Omental fat pad (tissue), 4 donors: ENCODE measurements around the gene CAMK2D. TPM values are rescaled to one million over a fixed set of nuclear protein-coding genes. Genes with fewer than 3 reads are reported as not detected.

Experiments used
- ATAC-seq: fragments of 150-250 bp; one replicate; pipeline ENCODE4 v1.9.1; 2016; ENCODE audit warnings: mild to moderate bottlenecking, moderate library complexity; ENCODE audit not compliant: low FRiP score
- DNase-seq: peaks from one replicate; pipeline ENCODE4 v3.0.0-alpha.2; 2019; ENCODE audit warnings: low spot score
- total RNA-seq, 4 donors: library from RNA; depleted of rRNA; stranded (reverse); fragments of >200 nt; gene quantifications; one replicate each; pipeline ENCODE4 v1.1.0, GENCODE V29; 2016
- TF ChIP-seq, protein P1 (sequence below), 3 donors: fragments of 450-650 bp; IDR thresholded peaks; one replicate each; pipeline ENCODE4 v1.5.1; 2016 to 2017; ENCODE audit warnings: antibody characterized with exemption in 3 of 3, mild to moderate bottlenecking in 3 of 3, moderate library complexity in 2 of 3

The CAMK2D gene
- total RNA-seq, 4 donors from 2014 or later, result 78.7 to 86.1 (median 83.2) TPM

DNA sequence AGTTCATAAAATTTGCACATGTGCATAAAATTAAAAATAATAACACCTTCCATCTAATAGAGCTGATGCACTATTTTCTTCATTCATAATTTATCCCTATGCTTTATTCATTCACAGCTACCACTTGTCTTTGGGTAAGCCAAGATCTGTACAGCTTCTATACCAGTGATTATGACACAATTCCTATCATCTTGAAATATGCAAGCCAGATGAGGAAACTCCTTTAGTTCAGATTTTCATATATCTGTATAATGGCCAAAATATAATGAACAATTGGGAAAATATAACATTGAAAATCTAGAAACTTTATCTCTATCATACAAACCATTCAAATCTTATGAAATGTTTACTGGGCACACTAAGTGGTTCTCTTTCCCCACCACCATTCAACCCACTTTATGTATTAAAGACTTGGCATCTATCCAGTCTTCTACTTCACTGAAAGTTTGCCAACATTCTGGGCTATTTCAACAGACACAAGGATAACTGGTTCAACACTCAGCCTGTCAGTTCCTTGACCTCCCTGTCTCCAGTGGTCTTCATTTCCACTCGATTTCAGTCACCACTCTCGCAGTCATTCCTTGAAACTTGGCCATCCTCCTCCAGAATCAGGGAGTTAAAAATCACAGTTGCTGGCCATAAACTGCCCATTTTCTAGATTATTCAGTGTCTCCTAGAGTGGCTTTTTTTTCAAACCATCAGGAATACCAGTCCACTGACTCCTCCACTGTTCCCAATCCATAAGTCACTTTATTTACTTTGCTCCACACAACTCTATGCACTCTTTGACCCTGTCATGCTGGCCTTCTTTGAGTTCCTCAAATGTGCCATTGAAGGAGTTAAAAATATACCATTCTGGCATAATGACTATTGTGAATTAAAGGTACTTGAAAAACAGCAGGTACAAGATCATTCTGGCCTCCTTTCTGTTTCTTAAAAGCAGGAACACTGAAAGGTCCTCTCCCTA lies 85.5 kb downstream of the CAMK2D start:
- ATAC-seq (peak; percentile 20), DNase-seq (no peak)
- TF ChIP-seq, protein P1, sequence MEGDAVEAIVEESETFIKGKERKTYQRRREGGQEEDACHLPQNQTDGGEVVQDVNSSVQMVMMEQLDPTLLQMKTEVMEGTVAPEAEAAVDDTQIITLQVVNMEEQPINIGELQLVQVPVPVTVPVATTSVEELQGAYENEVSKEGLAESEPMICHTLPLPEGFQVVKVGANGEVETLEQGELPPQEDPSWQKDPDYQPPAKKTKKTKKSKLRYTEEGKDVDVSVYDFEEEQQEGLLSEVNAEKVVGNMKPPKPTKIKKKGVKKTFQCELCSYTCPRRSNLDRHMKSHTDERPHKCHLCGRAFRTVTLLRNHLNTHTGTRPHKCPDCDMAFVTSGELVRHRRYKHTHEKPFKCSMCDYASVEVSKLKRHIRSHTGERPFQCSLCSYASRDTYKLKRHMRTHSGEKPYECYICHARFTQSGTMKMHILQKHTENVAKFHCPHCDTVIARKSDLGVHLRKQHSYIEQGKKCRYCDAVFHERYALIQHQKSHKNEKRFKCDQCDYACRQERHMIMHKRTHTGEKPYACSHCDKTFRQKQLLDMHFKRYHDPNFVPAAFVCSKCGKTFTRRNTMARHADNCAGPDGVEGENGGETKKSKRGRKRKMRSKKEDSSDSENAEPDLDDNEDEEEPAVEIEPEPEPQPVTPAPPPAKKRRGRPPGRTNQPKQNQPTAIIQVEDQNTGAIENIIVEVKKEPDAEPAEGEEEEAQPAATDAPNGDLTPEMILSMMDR (IDR thresholded peaks at IDR 0.05), result no peak

DNA sequence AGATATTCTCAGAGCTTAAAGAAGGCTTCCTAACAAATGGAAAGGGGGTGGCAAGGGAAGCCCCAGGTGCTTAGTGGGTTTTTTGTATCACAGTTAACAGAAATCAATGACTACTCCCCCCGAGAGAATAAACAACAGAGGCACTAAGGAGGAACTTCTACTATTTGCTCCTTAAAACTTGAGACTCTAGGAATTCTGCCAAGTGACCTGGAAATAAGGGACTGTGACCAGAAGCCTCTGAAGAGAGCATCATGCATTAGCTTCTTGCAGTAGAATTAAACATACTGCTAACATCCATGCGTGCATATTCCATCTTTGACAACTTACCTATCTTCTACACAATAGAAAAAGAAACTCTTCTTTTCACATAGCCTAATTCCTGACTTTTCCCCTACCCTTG lies 86.8 kb downstream of the CAMK2D start:
- ATAC-seq (no peak), DNase-seq (no peak)
- TF ChIP-seq, protein P1 (IDR thresholded peaks at IDR 0.05), result no peak

DNA sequence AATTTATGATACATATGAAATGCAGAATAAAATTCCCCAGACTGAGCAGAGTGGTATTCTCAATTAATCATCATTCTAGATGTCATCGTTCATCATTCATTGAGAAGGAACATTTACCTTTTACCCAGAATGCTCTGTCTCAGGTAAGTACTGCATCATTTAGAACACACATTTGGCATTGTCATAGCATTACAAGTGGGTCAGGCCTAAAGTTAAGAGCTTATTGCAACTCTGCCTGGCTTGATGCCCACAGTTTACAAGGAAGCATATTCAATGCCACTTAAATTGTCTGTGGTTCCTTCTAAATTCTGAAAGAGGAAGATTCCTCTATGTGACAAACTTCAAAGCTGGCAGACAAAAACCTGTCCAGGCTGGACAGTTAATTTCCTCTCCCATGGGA lies 87.3 kb downstream of the CAMK2D start:
- TF ChIP-seq, protein P1 (IDR thresholded peaks at IDR 0.05), result no peak
- no peak for ATAC-seq
- no peak for DNase-seq

DNA sequence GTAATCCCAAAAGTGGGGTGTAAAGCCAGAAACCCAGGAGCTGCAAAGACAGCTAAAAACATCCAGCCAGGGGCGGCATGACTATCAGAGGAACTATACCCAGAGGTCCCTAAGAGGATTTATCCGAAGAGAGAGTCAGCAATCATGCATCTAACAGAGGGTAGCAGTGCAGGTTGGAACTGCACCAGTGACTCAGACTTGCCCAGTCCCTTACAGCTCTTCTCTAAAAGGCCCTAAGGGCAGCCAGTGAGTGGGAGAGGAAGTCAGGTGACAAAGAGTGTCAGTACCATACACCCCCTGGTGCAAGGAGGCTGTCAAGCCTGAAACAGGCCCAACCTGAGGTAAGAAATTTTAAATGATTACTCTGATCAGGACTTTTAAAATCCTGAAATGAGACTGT lies 88.1 kb downstream of the CAMK2D start:
- DNase-seq, result no peak
- ATAC-seq, result no peak
- TF ChIP-seq, protein P1 (IDR thresholded peaks at IDR 0.05), result no peak

DNA sequence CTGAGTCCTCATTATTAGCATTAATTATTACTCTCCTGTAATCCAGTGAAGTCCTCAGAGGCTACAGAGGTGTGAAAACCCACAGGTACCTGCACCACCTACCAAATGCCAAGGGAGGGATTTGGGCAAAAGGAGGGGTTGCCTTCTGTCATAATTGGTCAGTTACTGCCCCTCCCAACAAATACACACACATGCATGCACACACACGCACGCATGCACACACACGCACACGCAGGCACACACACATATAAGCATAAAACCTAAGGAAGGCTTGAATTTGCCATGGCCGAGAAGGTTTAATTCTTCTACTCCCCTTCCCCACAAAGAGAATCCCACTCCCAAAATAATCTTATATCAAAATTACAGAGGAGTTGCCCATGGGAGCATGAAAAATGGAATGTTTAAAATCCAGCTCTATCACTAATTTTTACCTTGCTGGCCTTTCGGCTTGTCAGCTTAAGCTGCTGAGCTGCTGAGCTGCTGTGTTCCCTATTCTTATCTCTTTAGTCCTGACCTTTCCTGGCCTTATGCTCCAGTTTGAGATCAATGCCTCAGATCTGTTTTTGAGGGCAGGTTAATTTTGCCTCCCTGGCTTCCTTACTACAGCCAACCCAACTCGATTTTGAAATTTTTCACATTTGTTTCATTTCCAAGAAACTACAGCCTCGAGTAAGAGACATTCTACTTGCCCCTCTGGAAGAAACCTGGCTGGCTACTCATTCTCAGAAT lies 95.0 kb downstream of the CAMK2D start:
- DNase-seq, result no peak
- no peak for ATAC-seq
- TF ChIP-seq, protein P1 (IDR thresholded peaks at IDR 0.05), result no peak

DNA sequence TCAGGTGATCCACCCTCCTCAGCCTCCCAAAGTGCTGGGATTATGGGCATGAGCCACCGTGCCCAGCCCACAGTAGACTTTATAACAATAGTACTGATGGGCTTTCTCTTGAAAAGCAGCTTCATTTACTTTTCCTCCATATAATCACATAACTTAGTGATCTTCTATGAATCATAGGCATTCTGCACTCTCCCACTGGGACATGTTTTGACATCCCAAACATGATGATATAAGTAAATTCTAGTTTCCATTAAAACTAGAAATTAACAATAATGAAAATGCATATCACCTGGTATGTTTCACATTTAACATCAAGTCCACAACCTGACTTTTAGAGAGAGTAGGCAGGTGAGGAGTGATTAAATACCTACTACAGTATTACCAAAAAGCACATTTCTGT lies 96.5 kb downstream of the CAMK2D start:
- ATAC-seq (no peak), DNase-seq (no peak)
- TF ChIP-seq, protein P1 (IDR thresholded peaks at IDR 0.05), result no peak
